Stimulated activated naive CD8-positive, alpha-beta T cell treated with anti-CD3 and anti-CD28 coated beads, Interleukin-15, Interleukin-2, amounts not matched to agents 100 ng/mL and 50 ng/mL, for 24 hours (primary cell): ENCODE results near the gene NKAIN1.
"Not testable (repeated sequence)": the region's sequence is repeated elsewhere in the genome, so short reads cannot be mapped to it uniquely, and the experiment has no call there.

Source experiments
- H3K27ac Mint-ChIP-seq: one replicate; pipeline ENCODE4 v1.8.0; 2021; ENCODE audit warnings: mild to moderate bottlenecking, mixed read lengths
- H3K27me3 Mint-ChIP-seq: one replicate; pipeline ENCODE4 v1.8.0; 2021; ENCODE audit warnings: mixed read lengths
- H3K36me3 Mint-ChIP-seq: one replicate; pipeline ENCODE4 v1.8.0; 2021; ENCODE audit warnings: low read depth, mixed read lengths
- H3K4me1 Mint-ChIP-seq: one replicate; pipeline ENCODE4 v1.8.0; 2021; ENCODE audit warnings: low read depth, mixed read lengths
- H3K4me3 Mint-ChIP-seq: one replicate; pipeline ENCODE4 v1.8.0; 2021; ENCODE audit warnings: mild to moderate bottlenecking, mixed read lengths
- H3K9me3 Mint-ChIP-seq: one replicate; pipeline ENCODE4 v1.8.0; 2021; ENCODE audit warnings: mixed read lengths

Gene NKAIN1

DNA sequence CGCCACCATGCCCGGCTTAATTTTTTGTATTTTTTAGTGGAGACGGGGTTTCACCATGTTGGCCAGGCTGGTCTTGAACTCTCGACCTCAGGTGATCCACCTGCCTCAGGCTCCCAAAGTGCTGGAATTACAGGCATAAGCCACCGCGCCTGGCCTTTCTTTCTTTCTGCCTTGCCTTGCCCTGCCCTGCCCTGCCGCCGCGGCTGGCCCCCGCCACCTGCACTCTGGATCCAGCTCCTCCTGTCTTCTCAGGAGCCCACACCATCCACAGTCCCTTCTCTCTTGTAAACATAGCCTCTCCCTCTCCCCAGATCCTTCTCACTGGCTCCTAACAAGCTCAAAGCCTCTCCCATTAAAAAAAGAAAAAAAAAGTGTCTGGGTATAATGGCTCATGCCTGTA lies 44.4 kb downstream of the NKAIN1 start:
- H3K27me3 Mint-ChIP-seq, H3K36me3 Mint-ChIP-seq, H3K27ac Mint-ChIP-seq, H3K9me3 Mint-ChIP-seq, H3K4me3 Mint-ChIP-seq, H3K4me1 Mint-ChIP-seq: not testable (repeated sequence)

GRCh38 chr1:31193729-31194128 lies 46.0 kb downstream of the NKAIN1 start:
- no peaks in the 10 kb centered on the region for H3K27me3 Mint-ChIP-seq
- no peaks in the 10 kb centered on the region for H3K36me3 Mint-ChIP-seq
- no peak overlapping the region for H3K27ac Mint-ChIP-seq
- H3K4me3 Mint-ChIP-seq = no peak overlapping the region
- no peaks in the 10 kb centered on the region for H3K4me1 Mint-ChIP-seq
- H3K9me3 Mint-ChIP-seq = no peaks in the 10 kb centered on the region

DNA sequence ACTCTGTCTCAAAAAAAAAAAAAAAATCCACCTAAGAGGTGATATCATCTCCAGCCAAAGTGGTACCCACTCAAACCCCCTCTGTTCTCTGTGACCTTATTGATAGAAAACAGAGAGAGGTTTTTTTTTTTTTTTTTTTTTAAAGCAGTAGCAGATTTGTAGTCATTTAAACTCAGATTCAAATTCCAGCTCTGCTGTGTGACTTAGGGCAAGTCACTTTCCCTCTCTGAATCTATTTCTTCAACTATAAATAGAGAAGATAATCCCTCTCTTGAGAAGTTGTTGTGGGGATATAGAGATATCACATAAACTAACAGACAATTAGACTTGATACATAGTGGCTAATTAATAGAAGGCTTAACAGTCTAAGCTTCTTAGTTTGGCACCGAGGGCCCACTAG lies 48.4 kb downstream of the NKAIN1 start:
- no peaks in the 10 kb centered on the region for H3K4me1 Mint-ChIP-seq
- H3K27me3 Mint-ChIP-seq = peaks cover 10% of the 10 kb centered on the region
- H3K9me3 Mint-ChIP-seq = no peaks in the 10 kb centered on the region
- H3K4me3 Mint-ChIP-seq = no peak overlapping the region
- no peaks in the 10 kb centered on the region for H3K36me3 Mint-ChIP-seq
- H3K27ac Mint-ChIP-seq = no peak overlapping the region

- no peaks in the 10 kb centered on the region for H3K9me3 Mint-ChIP-seq
- no peak overlapping the region for H3K27ac Mint-ChIP-seq
- no peaks in the 10 kb centered on the region for H3K4me1 Mint-ChIP-seq
- no peak overlapping the region for H3K4me3 Mint-ChIP-seq
- H3K27me3 Mint-ChIP-seq = peaks cover 15% of the 10 kb centered on the region
- no peaks in the 10 kb centered on the region for H3K36me3 Mint-ChIP-seq
Observed at GRCh38 chr1:31189696-31190674, 49.7 kb downstream of the NKAIN1 start.

- peaks cover 56% of the 10 kb centered on the region for H3K27me3 Mint-ChIP-seq
- no peak overlapping the region for H3K27ac Mint-ChIP-seq
- no peaks in the 10 kb centered on the region for H3K36me3 Mint-ChIP-seq
- no peaks in the 10 kb centered on the region for H3K9me3 Mint-ChIP-seq
- no peak overlapping the region for H3K4me3 Mint-ChIP-seq
- H3K4me1 Mint-ChIP-seq = peaks cover 14% of the 10 kb centered on the region
Observed at GRCh38 chr1:31183927-31184554, 55.6 kb downstream of the NKAIN1 start.

DNA sequence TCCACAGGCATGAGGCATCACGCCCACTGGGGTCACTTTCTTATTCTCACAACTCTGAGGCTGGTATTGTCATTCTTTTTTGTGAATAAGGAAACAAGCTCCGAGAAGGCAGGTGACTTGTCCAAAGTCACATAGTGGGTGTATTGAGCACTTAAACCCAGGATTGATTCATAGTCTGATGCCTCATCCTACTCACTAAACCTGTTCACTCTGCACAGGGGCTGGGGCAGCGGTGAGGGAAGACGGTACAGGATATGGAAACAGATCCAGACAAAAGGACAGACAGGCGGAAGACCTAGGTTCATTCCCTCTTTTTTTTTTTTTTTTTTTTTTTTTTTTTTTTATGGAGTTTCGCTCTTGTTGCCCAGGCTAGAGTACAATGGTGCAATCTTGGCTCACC lies 56.6 kb downstream of the NKAIN1 start:
- Mint-ChIP-seq H3K36me3 (no peaks in the 10 kb centered on the region), H3K4me3 (no peak overlapping the region), H3K27ac (no peak overlapping the region), H3K27me3 (peaks cover 61% of the 10 kb centered on the region), H3K4me1 (peaks cover 14% of the 10 kb centered on the region), H3K9me3 (no peaks in the 10 kb centered on the region)

DNA sequence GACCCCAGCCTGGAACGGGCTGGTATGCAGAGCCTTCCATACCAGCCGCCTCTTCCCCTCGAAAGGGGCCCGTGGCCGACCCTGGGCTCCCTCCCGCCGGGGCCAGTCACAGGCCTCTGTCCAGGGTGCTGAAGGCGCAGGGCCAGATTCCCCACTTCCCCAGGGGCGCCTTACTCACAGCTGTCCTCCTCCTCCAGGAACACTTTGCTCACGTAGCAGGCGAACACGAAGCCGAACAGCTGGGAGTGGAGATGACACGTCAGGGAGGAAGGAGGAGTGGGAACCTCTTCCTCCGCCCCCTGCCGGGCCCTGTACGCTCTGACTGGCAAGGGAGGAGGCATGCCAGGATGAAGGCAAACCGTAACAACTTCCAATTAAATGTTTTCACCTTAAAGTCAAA lies 57.3 kb downstream of the NKAIN1 start:
- Mint-ChIP-seq H3K9me3 (no peaks in the 10 kb centered on the region), H3K27me3 (peaks cover 59% of the 10 kb centered on the region)

DNA sequence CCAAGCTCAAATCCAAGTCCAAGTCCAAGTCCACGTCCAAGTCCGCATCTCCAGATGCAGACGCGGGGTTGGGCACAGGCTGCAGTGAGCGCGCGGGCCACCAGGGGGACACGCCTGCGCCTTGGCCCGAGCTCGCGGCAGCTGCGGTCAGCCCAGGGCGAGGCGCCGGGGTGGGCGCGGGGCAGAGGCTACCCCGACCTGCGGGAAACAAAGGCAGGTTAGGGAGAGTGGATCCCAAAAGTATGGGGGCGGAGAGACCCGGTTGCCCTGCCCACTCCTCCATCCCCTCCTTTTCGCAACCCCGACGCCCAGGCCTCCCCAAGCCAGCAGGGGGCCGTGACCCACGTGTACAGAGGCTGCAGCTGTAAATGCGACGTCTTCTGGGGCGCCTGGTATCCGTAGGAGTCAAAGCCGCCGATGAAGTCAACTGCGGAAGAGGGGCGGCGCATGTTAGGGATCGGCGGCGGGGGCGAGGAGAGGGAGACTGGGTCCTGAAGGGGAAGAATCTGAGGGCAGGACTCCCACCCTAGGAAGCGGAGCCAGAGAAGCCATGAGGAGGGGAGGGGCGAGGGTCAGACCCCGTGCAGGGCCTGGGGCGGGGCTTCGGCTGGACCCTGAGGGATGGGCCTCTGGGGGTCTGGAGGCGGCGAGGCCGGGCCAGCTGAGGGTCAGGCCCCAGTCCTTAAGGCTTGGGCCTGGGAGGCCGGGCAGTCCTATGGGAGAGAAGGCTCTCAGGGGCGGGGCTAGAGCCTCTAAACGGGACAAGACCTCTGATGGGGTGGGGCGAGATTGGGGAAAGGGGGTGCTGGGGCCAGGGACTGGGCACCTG lies 58.0 kb downstream of the NKAIN1 start:
- Mint-ChIP-seq H3K4me3 (no peak overlapping the region), H3K27me3 (peaks cover 53% of the 10 kb centered on the region)

More for the DNA sequence above, 57.3 kb downstream of the NKAIN1 start:
- H3K4me1 Mint-ChIP-seq = peaks cover 14% of the 10 kb centered on the region
- H3K36me3 Mint-ChIP-seq = no peaks in the 10 kb centered on the region
- H3K4me3 Mint-ChIP-seq = no peak overlapping the region
- no peak overlapping the region for H3K27ac Mint-ChIP-seq

GRCh38 chr1:31180338-31180737 lies 59.3 kb downstream of the NKAIN1 start:
- Mint-ChIP-seq H3K27me3 (peaks cover 50% of the 10 kb centered on the region), H3K27ac (no peak overlapping the region), H3K9me3 (no peaks in the 10 kb centered on the region), H3K4me3 (no peak overlapping the region), H3K36me3 (no peaks in the 10 kb centered on the region), H3K4me1 (peaks cover 14% of the 10 kb centered on the region)

More for the DNA sequence above, 58.0 kb downstream of the NKAIN1 start:
- no peak overlapping the region for H3K27ac Mint-ChIP-seq
- peaks cover 14% of the 10 kb centered on the region for H3K4me1 Mint-ChIP-seq
- H3K36me3 Mint-ChIP-seq = no peaks in the 10 kb centered on the region
- H3K9me3 Mint-ChIP-seq = no peaks in the 10 kb centered on the region

GRCh38 chr1:31176291-31176690 lies 63.4 kb downstream of the NKAIN1 start:
- H3K9me3 Mint-ChIP-seq, H3K36me3 Mint-ChIP-seq, H3K27ac Mint-ChIP-seq, H3K4me1 Mint-ChIP-seq, H3K4me3 Mint-ChIP-seq: not testable (repeated sequence)
- peaks cover 25% of the 10 kb centered on the region for H3K27me3 Mint-ChIP-seq

- Mint-ChIP-seq H3K4me3 (no peak overlapping the region), H3K27me3 (peaks cover 5% of the 10 kb centered on the region), H3K27ac (peak overlapping the region; percentile 67), H3K9me3 (no peaks in the 10 kb centered on the region), H3K4me1 (peaks cover 7% of the 10 kb centered on the region), H3K36me3 (no peaks in the 10 kb centered on the region)
Observed at GRCh38 chr1:31170486-31170735, 69.3 kb downstream of the NKAIN1 start.

DNA sequence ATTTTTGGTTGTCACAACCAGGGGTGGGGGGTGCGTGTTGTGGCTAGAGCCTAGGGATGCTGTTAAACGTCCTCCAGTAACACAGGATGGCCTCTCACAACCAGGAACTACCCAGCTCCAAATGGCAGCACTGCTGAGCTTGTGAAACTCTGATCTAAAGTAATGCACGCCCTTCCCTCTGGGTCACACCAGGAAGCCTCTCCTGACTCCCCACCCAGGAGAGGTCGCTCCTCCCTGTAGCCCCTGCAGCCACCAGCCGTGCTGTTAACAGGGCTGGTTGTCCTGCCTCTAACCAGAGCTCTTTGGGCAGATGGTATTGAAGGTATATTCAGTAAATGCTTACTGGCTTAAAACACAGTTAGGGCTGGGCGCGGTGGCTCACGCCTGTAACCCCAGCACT lies 73.2 kb downstream of the NKAIN1 start:
- no peak overlapping the region for H3K4me3 Mint-ChIP-seq

GRCh38 chr1:31164291-31164690 lies 75.4 kb downstream of the NKAIN1 start:
- Mint-ChIP-seq H3K4me1 (peaks cover 4% of the 10 kb centered on the region), H3K4me3 (no peak overlapping the region), H3K27me3 (peaks cover 13% of the 10 kb centered on the region), H3K9me3 (no peaks in the 10 kb centered on the region), H3K36me3 (no peaks in the 10 kb centered on the region), H3K27ac (no peak overlapping the region)

More for the DNA sequence above, 73.2 kb downstream of the NKAIN1 start:
- H3K9me3 Mint-ChIP-seq = no peaks in the 10 kb centered on the region
- H3K27me3 Mint-ChIP-seq = peaks cover 13% of the 10 kb centered on the region
- no peak overlapping the region for H3K27ac Mint-ChIP-seq
- H3K4me1 Mint-ChIP-seq = peaks cover 11% of the 10 kb centered on the region
- no peaks in the 10 kb centered on the region for H3K36me3 Mint-ChIP-seq

DNA sequence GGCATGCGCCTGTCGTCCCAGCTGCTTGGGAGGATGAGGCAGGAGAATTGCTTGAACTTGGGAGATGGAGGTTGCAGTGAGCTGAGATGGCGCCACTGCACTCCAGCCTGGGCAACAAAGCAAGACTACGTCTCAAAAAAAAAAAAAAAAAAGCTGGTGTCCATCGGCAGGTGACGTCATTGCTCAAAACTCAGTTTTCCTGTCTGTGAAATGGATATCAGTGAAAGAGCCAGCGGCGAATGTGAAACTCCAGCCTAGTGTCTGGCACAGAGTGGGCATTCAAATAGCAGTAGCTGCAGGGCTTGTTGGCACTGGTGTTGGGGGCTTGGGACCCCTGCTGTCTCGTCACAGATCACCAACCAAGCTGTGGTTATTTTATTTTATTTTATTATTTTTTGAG lies 75.8 kb downstream of the NKAIN1 start:
- no peak overlapping the region for H3K4me3 Mint-ChIP-seq
- no peak overlapping the region for H3K27ac Mint-ChIP-seq
- peaks cover 4% of the 10 kb centered on the region for H3K4me1 Mint-ChIP-seq
- no peaks in the 10 kb centered on the region for H3K36me3 Mint-ChIP-seq
- peaks cover 13% of the 10 kb centered on the region for H3K27me3 Mint-ChIP-seq
- H3K9me3 Mint-ChIP-seq = no peaks in the 10 kb centered on the region

- peaks cover 4% of the 10 kb centered on the region for H3K4me1 Mint-ChIP-seq
- no peaks in the 10 kb centered on the region for H3K9me3 Mint-ChIP-seq
- H3K27me3 Mint-ChIP-seq = peaks cover 13% of the 10 kb centered on the region
- H3K4me3 Mint-ChIP-seq = no peak overlapping the region
- H3K36me3 Mint-ChIP-seq = no peaks in the 10 kb centered on the region
- no peak overlapping the region for H3K27ac Mint-ChIP-seq
Observed at GRCh38 chr1:31161571-31161970, 78.1 kb downstream of the NKAIN1 start.
